ENCODE results near the gene PPARG. TPM values are rescaled to one million over a fixed set of nuclear protein-coding genes. Genes with fewer than 3 reads are reported as not detected.

The PPARG gene
- polyA plus RNA-seq, 1 donor (not counting 4 experiments of a cell fraction or from before 2014, with no cell fraction given) = 3.1 TPM

DNA sequence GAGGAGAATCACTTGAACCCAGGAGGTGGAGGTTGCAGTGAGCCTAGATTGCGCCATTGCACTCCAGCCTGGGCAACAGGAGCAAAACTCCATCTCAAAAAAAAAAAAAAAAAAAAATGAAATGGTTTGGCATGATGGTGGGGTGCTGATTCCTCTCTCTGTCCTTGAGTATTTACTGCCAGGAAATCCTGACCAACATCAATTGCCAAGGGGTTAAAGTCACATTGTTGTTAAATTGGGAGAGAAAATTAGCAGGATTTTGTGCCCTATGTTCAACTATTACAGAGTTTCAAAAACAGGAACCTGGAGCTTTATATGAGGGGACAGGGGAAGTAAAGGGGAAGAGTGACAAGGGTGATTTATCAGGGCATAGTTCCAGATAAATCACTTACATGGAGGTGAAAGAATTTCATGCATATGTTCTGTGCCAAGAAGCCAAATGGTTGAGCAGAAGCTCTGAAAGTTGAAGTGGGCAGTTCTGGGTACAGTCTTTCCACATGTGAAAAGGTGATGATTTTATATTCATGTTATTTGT lies 124.9 kb downstream of the PPARG start:
- Histone ChIP-seq H3K4me2 (ENCODE audit: control insufficient read depth, extremely low read depth, insufficient read depth, low read depth, low read length) (no peak overlapping the region), H3K9me3 (ENCODE audit: control insufficient read depth, low read depth, low read length) (no peaks in the 10 kb centered on the region), H3K4me1 (ENCODE audit: control insufficient read depth, extremely low read depth, insufficient read depth, low read length) (no peaks in the 10 kb centered on the region), H3K36me3 (ENCODE audit: control insufficient read depth in 2 of 2, extremely low read depth in 1 of 2, insufficient read depth in 2 of 2, low read length in 2 of 2) (no peaks in the 10 kb centered on the region), H3K27ac (ENCODE audit: control insufficient read depth, insufficient read depth, low read length) (no peak overlapping the region), H4K20me1 (ENCODE audit: control insufficient read depth, extremely low read depth, insufficient read depth, low read length) (no peaks in the 10 kb centered on the region), H2AFZ (ENCODE audit: control insufficient read depth, low read length) (no peak overlapping the region), H3K9me1 (ENCODE audit: control insufficient read depth, extremely low read depth, insufficient read depth, low read length) (no peaks in the 10 kb centered on the region), H3K27me3 (ENCODE audit: control insufficient read depth, extremely low read depth, insufficient read depth, low read length) (no peaks in the 10 kb centered on the region), H3K9ac (ENCODE audit: control insufficient read depth, extremely low read depth, insufficient read depth, low read length) (no peak overlapping the region), H3K79me2 (ENCODE audit: control insufficient read depth, insufficient read depth, low read length) (no peaks in the 10 kb centered on the region), H3K4me3 (ENCODE audit: control insufficient read depth in 2 of 3, extremely low read depth in 1 of 3, insufficient read depth in 2 of 3, low read depth in 1 of 3, low read length in 3 of 3) (no peak overlapping the region)
- no peak for TF ChIP-seq EZH2 (IDR thresholded peaks at IDR 0.05; ENCODE audit: low read length)
- no peak for TF ChIP-seq CTCF (optimal IDR thresholded peaks at IDR 0.05 in 1 of 3, IDR thresholded peaks at IDR 0.05 in 1 of 3, conservative IDR thresholded peaks at IDR 0.05 in 1 of 3; ENCODE audit: extremely low read depth in 1 of 3, insufficient read depth in 2 of 3, low read length in 3 of 3)
- FAIRE-seq (no peak), DNase-seq (ENCODE audit: low read depth, low spot score) (no peak)
- dilution Hi-C loops (cut with MboI; ENCODE audit: extremely low pct_ligation_motif_present, low sequenced_read_pairs) = no loop called here

DNA sequence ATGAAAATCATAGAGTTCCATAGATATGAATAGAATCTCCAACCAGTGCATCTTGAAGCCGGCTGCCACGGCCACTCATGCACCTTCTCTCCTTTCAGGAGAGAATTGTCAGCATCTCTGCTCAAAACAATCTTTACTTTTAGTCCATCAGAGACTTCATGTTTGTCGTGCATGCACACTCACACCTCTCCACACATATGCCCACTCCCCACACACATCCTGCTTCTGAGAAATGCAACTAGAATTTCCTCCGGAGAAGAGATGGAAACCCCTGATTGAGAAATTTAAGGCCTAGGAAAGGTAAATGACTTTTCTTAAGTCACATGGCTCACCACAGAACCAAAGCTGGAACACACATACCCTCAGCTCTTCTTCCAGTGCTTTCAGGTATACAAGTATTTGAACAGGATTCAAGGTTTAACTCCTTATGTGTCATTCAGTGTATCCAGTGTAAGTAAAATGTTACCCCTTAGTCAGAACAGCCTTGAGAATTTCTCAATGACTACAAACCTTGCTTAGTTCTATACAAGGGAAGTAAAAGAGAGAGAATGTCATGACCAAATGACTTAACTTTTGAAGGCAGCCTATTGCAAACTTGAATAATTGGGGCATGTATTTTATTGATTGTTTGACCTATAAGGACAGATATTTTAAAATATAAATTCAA lies 126.3 kb downstream of the PPARG start:
- Histone ChIP-seq H3K9me3 (ENCODE audit: control insufficient read depth, low read depth, low read length) (no peaks in the 10 kb centered on the region), H4K20me1 (ENCODE audit: control insufficient read depth, extremely low read depth, insufficient read depth, low read length) (no peaks in the 10 kb centered on the region), H3K4me1 (ENCODE audit: control insufficient read depth, extremely low read depth, insufficient read depth, low read length) (no peaks in the 10 kb centered on the region), H3K79me2 (ENCODE audit: control insufficient read depth, insufficient read depth, low read length) (no peaks in the 10 kb centered on the region), H3K27ac (ENCODE audit: control insufficient read depth, insufficient read depth, low read length) (no peak overlapping the region), H3K9ac (ENCODE audit: control insufficient read depth, extremely low read depth, insufficient read depth, low read length) (no peak overlapping the region), H3K4me3 (ENCODE audit: control insufficient read depth in 2 of 3, extremely low read depth in 1 of 3, insufficient read depth in 2 of 3, low read depth in 1 of 3, low read length in 3 of 3) (no peak overlapping the region), H3K9me1 (ENCODE audit: control insufficient read depth, extremely low read depth, insufficient read depth, low read length) (no peaks in the 10 kb centered on the region), H2AFZ (ENCODE audit: control insufficient read depth, low read length) (no peak overlapping the region), H3K4me2 (ENCODE audit: control insufficient read depth, extremely low read depth, insufficient read depth, low read depth, low read length) (no peak overlapping the region), H3K27me3 (ENCODE audit: control insufficient read depth, extremely low read depth, insufficient read depth, low read length) (no peaks in the 10 kb centered on the region), H3K36me3 (ENCODE audit: control insufficient read depth in 2 of 2, extremely low read depth in 1 of 2, insufficient read depth in 2 of 2, low read length in 2 of 2) (no peaks in the 10 kb centered on the region)
- dilution Hi-C loops (cut with MboI; ENCODE audit: extremely low pct_ligation_motif_present, low sequenced_read_pairs) = no loop called here
- TF ChIP-seq CTCF (optimal IDR thresholded peaks at IDR 0.05 in 1 of 3, IDR thresholded peaks at IDR 0.05 in 1 of 3, conservative IDR thresholded peaks at IDR 0.05 in 1 of 3; ENCODE audit: extremely low read depth in 1 of 3, insufficient read depth in 2 of 3, low read length in 3 of 3) (no peak), EZH2 (IDR thresholded peaks at IDR 0.05; ENCODE audit: low read length) (no peak)
- FAIRE-seq (no peak), DNase-seq (ENCODE audit: low read depth, low spot score) (no peak)
